Stimulated activated CD4-positive, alpha-beta T cell treated with anti-CD3 and anti-CD28 coated beads, Interleukin-4, amount 100 ng/mL, for 24 hours (primary cell): ENCODE data around the gene HRC.
A peak's percentile ranks its signal among the peaks of the same experiment; 100 is the strongest.

Experiments used
- DNase-seq: peaks from one replicate; pipeline ENCODE4 v3.0.0-alpha.2; 2020

HRC gene

GRCh38 chr19:49111218-49111998, 43.8 kb downstream of the HRC start:
- DNase-seq = no peak

GRCh38 chr19:49110567-49110966, 44.6 kb downstream of the HRC start:
- DNase-seq = no peak

- no peak for DNase-seq
Observed at GRCh38 chr19:49109569-49110233, 45.5 kb downstream of the HRC start.

GRCh38 chr19:49109051-49109450, 46.1 kb downstream of the HRC start:
- no peak for DNase-seq

- no peak for DNase-seq
Observed at GRCh38 chr19:49107625-49108459, 47.4 kb downstream of the HRC start.

- peak; percentile 71 for DNase-seq
Observed at GRCh38 chr19:49106648-49107135, 48.5 kb downstream of the HRC start.

GRCh38 chr19:49104229-49104864, 50.8 kb downstream of the HRC start:
- DNase-seq = no peak

- DNase-seq = no peak
Observed at GRCh38 chr19:49103331-49104085, 51.7 kb downstream of the HRC start.

GRCh38 chr19:49102303-49102702, 52.9 kb downstream of the HRC start:
- no peak for DNase-seq
